Hepatocyte (in vitro differentiated cells): Measurements from ENCODE around the gene ZNF341.

Experiments used
- CTCF ChIP-seq: fragments of 200-600 bp; sonication (generic); IDR thresholded peaks from 2 replicates; pipeline ENCODE4 v1.5.1; 2016; ENCODE audit warnings: antibody characterized with exemption, mild to moderate bottlenecking; ENCODE audit not compliant: poor library complexity
- EZH2phosphoT487 ChIP-seq: fragments of 200-600 bp; sonication (generic); IDR thresholded peaks from one replicate; pipeline ENCODE4 v1.6.1; 2018; ENCODE audit warnings: antibody characterized with exemption, mild to moderate bottlenecking, low read depth, moderate library complexity; ENCODE audit not compliant: unreplicated experiment, severe bottlenecking

GRCh38 chr20:33828967-33829560 lies 97.3 kb downstream of the ZNF341 start:
- TF ChIP-seq CTCF: no peak
- TF ChIP-seq EZH2phosphoT487: no peak
